Limb (tissue), 2 donors: ENCODE results near the gene TUFT1.

ENCODE experiments used
- DNase-seq, 2 donors: peaks; one replicate each; pipeline ENCODE4 v3.0.0-alpha.2; 2016; ENCODE audit errors: extremely low spot score in 2 of 2

Gene TUFT1

DNA sequence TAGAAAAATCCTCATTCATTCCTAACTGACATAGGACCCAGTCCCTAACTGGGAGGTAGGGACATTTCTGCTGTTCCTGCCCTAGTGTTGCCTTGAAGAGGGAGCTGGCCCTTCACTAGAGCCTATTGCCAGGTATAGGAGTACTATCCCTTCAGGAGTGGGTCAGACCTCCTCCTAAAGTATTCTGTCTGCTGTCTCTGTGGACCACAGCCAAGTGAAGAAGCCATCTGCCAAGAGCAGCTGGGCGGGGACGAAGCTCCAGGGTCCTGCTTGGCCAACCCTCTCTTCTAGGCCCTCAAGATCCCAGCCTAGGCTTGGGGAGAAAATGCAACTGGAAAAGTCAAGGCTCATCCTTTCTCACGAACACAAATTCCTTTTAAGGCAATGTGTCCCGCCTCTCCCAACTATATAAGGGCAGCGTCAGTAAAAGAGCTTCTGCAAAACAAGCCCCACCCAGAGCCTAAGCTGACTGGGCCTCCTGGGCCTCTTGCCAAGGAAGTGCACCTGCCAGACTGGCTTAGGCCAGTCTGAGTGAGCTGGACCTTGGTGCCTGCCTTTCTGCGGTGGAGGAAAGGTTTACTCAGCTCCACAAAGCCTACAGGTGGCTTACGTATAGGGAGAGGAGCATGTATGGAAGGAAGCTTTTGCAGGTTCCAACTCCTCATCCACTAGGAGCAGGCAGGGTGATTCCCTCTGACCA is 638 bp upstream of the TUFT1 start:
- peak; percentile 72 to 74 for DNase-seq

DNA sequence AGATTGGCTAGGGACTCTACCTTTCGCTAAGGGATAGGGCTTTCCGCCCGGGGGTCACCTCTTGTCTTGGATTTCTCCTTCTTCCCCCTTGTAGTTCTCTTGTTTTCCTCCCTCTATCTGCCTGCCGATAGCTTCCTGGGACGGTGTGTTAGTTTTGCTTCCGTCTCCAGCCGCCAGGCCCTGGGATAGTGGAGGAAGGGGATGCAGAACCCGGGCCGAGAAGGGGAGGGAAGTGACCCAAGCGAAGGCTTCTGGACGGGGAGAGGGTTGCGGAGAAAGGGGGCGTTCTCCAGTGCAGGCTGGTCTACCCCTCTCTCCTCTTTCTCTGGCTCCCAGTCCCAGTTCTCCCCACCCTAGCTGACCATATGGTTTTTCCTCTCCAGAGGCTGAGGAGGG is 871 bp downstream of the TUFT1 start:
- peak in 1 of 2 donors; percentile 46 for DNase-seq

DNA sequence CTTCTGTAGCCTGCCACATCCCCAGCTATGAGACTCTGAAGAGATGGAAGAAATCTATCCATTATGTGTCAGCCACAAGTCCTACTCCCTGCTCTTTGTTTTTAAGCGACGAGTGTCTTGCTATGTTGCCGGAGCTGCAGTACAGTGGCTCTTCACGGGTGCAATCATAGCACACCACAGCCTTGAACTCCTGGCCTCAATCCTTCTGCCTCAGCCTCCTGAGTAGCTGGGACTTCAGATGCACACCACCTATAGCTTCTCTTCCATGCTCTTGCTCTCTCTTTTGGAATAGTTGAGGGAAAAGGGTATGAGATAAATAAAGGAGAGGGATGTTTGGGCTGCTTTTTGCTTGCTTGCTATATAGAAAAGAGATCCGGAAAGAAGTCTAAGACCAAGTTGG is 1.6 kb downstream of the TUFT1 start:
- DNase-seq: no peak

DNA sequence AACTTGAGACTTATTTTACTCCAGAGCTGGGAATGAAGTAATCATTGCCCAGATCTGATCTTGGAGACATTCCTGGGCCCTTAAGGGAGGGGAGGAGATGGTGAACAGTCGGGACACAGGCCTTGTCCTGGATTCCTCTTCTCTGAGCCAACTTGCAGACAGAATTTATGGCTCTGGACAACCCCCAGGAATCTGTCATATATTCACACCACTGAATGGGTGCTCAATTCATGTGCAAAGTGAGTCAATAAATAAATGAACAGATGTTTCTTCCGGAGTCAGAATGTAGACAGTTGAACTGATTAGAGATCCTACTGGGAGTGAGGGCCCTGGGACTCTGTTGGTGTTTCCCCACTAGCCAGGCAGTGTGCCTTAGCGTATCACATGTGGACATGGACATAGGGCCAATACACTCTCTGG is 2.6 kb downstream of the TUFT1 start:
- no peak for DNase-seq

DNA sequence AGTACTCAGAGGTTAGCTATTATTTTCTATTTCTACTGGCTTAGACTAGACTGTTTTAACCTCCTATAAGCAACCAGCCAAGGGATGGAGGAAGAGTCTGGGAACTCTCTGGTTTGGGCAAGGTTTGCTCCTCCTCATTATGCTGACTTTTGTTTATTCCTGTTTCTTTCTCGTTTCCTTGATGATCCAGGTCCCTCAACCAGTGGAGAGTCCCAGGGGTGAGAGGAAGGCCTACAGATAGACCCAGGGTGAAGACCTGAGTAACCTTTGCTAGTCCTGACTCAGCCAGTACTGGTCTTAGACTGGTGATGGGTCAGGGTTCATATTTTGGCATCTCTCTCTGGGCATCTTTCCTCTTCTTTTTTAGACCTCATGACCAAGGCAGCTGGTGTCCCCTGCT is 5.4 kb downstream of the TUFT1 start:
- no peak for DNase-seq

DNA sequence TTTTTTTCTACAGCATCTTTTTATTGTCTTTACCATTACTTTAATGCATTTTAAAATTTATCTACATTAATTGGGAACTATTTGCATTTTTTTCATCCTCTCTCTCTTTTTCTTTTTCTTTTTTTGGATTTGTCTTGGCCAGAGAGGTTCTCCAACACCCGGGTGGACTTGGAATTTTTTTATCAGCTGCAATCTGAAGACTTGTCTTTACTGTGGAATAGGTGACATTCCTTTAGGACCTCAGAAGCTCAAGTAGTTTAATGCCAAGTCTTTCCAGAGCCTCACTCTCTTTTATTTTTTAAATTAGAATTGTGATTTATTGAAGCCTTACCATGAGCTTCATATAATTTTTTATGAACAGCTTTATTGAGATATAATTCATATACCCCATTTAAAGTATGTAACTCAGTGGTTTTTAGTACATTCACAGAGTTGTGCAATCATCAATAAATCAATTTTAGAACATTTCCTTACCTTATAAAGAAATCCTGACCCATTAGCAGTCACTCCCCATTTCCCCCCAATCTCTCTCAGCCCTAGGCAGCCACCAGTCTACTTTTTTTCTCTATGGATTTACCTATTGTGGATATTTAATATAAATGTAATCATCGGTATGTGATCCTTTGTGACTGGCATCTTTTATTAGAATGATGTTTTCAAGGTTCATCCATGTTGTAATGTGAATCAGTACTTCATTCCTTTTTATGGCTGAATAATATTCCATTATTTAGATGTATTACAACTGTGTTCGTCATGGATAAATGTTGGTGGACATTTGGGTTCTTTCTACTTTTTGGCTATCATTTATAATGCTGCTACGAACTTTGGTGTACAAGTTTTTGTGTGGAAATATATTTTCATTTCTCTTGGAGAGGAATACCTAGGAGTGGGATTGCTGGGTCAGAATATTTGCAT is 6.2 kb downstream of the TUFT1 start:
- DNase-seq: no peak

DNA sequence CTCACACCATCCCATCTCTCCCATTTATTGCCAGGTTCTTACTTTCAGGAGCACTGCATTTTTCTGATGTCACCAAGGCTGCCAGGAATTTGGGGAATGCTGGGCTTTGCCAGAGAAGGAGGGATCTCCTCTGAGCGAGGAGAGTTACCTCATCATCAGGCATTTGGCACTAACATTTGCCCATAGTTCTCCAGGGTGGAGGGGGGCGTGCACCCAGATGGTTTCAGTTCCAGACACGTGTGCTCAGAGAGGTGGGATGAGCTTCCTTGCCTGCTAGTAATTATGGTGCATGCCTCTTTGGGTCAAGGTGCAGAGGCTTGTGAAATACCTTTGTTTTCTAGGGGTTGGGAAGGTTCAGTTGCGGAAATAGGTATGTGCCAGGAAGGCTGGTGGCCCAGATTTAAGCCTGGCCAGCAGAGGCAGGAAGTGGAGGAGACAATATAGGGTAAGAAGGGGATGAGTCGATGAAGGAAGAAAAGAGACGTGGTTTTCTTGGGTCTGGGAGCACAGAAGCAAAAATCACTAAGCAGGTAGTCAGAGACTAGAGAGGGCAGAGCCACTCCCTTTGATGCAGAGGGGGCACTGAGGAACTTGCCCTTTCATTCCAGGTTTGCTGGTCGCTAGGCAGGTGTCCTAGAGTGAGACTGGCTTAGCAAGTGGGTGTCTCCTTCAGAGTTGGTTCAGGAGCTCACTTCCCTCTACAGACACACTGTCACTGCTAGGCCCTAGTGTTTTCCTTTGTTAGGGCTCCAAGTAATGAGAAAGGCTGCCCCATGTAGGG is 7.2 kb downstream of the TUFT1 start:
- DNase-seq: peak; percentile 59 to 70

DNA sequence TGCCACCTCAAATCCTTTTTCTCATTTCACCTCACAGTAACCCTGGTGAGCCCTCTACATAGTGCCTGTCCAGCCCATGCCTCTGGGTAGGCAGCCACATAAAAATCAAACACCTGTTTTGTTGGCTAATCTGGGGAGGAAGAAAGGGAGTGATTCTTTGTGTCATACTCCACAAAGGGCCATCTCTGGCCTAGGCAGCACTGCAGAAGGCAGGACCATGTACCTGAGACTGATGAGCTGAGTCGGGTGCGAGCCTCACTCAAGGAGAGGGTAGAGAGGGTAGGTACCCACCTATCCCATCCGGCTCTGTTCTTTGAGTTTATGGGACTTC is 7.8 kb downstream of the TUFT1 start:
- DNase-seq: no peak

DNA sequence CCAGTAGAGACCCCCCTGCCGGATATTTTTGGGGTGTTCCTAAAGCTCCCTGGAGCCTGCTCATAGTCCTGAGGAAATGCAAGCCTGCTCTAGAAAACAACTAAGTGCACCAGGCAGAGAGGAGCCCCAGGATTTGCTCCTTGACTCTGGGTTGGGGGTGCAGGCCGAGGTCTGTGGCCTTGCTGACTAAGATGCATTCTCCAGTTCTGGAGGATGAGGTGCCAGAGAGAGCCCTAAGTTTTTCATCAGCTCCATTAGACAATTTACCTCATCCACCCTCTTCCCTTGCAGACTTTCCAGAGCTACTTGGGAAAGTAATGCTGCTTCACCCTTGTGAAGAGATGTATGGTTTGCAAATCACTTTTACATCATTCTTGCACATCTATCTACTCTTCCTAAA is 9.1 kb downstream of the TUFT1 start:
- no peak for DNase-seq

DNA sequence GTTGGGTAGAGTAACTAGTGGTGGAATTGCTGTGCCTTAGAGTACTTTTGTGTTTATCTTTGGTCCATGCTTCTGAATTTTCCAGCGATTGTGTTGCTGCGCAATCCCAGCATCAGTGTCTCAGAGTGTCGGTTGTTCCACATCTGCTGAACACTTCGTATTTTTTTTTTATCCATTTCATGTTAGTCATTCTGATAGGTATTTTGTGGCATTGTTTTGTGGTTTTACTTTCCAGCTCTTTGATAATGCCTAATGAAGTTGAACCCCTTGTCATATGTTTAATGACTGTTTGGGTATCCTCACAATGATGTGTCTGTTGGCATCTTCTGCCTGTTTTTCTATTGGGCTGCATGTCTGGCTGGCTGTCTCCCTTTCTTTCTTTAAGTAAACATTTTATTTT is 13.6 kb downstream of the TUFT1 start:
- DNase-seq: no peak

DNA sequence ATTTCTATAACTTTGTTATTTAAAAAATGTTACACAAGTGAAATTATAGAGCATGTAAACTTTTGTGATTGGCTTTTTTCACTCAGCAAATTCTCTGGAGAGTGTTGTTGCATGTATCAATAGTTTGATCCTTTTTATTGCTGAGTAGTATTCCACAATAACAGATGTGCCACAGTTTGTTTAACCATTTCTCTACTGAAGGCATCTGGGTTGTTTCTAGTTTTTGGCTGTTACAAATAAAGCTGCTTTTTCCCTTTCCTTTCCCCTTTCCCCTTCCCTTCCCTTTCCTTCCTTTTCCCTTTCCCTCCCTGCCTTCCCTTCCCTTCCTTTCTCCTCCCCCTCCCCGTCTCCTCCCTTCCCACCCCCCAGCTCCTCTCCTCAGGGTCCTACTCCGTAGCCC is 15.9 kb downstream of the TUFT1 start:
- no peak for DNase-seq

DNA sequence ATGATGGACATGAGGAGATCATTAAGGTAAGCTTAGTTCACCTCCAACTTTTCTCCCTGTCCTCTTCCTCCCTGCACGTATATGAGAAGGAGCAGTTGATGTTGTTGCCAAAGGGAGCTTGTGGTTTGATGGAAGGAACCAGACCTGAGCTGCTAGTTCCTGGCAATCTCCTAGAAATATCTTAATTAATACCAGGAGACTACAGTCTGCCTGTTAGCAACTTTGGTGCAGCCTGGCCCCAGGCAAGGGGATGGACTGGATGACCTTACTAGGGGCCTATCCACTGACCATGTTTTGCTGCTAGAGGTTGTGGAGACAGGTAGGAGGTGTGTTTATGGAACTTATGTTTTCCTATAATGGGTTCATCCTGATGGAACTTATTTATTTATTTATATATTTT is 22.6 kb downstream of the TUFT1 start:
- no peak for DNase-seq

DNA sequence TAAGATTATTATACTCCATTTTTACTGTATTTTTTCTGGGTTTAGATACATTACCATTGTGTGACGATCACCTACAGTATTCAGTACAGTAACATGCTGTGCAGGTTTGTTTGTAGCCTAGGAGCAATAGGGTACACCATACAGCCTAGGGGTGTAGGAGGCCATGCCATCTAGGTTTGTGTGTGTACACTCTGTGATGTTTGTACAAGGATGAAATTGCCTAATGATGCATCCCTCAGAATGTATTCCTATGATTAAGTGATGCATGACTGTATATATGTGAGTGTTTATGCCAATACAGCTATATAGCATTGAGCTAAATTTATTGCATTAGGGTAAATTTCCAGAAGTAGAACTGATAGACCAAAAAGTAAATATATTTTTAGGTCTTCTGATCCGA is 23.3 kb downstream of the TUFT1 start:
- DNase-seq: no peak

DNA sequence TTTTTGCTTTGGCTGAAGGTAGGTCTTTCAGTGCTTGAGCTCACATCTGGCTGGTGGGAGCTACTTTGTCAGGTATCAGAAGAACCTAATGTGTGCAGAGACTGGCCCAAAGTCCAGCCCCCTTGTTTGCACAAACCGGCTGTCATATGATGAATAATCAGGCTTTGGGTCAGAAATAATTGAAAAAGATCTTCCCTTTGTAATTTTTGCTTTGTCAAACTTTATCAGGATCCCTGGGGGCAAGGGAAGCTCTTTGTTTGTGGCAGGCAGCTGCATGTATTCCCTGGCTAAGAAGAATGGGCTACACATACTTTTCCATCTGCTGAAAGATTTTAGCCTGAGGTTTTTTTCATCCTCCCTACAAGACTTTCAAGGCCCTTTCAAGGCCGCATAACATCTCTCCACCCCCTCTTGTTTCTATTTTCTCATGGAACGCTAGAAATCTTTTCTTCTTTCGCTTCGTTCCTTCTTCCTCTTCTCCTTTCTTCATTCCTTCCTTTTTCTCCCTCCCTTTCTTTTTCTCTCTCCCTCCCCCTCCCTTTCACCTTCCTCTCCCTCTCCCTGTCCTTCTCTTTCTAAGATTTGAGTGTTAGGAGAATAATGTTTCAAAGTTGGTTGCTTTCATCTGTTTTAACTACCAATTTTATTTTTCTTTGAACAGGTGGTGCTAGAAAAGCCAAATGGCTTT is 25.5 kb downstream of the TUFT1 start:
- no peak for DNase-seq

DNA sequence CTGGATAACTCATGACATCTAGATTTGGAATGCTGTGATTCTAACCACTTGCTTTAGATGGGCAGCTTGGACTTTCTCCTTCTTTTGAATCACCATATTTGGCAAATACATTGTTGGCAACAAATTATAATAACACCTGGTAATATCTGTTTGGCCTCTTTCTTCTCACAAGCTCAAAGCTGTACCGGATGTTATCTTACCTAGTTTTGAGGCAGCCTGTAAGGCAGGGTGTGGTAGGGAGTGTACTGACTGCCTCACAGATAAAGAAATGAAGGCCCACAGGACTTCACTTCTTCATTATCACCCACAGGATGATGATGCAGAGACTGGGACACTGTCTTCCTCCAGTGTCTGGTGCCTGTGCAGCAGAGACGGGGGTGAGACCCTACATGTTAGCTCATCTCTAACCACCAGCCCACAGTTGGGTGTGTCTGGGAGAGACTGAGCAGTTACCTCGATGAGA is 28.5 kb downstream of the TUFT1 start:
- DNase-seq: no peak

DNA sequence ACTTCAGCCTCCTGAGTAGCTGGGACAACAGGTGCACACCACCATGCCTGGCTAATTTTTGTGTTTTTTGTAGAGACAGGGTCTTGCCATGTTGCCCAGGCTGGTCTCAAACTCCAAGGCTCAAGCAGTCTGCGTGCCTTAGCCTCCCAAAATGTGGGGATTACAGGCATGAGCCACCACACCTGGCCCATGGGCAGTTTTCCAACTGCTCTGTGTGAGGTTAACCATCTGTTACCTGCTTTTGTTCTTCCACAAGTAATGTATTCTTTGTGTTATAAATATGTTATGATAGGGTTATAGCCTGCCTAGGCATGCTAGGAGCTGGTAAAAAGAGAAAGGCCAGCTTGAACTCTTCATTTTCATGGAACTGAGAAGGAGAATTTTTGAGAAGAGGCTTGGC is 30.7 kb downstream of the TUFT1 start:
- DNase-seq: no peak

DNA sequence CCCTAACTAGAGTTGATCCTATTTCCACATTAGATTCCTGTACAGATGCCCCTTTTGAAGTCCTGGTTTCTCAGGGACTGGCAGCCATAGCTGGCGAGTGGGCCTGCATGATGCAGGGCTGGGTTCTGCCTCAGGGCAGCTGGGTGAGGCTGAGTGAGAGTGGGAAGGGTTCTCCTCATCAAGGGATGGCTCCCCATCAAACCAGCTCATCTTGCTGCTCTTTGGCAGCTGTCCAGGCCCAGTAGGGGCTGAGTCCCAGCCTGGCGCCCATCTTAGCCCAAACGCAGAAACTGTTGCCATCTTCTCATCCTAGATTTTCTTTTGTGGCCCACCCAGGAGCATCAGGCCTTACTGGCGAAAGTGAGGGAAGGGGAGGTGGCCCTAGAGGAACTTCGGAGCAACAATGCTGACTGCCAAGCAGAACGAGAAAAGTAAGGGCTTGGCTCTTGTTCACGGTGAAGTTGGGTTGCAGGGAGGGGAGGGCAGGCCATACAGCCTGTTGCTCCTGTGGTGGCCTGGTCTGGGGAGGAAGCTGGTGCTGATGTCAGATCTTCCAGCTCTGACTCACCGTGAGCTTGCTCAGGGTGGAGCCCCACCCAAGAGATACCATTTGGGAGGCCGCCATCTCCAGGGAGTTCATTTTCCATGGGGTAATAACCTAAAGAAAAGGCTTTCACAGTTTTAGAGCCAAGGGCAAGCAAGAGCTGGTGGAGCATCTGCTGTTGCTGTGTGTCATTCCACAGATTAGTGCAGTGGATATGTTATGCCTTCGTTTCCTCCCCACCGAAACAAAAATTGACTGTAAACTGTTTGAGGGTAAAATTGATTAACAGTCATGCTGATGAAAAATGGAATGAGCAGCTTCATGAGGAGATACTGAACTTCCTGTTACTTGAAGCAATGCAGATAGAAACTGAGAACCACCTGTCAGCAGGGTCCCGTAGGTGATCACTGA is 34.7 kb downstream of the TUFT1 start:
- DNase-seq: no peak

DNA sequence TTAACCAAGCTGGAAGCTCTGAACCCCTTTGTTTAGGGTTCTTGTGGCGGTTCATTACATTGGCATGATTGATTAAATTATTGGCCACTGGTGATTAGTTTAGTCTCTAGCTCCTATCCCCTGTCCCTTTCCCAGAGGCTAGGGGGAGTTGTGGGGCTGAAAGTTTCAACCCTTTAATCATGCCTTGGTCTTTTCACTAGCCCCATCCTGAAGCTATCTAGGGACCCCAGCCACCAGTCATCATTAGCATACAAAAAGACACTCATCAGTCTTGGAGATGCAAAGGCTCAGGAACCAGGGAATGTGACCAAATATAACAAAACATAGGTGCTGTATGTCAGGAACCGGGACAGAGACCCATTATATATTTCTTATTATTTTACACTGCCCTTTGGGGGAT is 37.1 kb downstream of the TUFT1 start:
- DNase-seq: no peak

DNA sequence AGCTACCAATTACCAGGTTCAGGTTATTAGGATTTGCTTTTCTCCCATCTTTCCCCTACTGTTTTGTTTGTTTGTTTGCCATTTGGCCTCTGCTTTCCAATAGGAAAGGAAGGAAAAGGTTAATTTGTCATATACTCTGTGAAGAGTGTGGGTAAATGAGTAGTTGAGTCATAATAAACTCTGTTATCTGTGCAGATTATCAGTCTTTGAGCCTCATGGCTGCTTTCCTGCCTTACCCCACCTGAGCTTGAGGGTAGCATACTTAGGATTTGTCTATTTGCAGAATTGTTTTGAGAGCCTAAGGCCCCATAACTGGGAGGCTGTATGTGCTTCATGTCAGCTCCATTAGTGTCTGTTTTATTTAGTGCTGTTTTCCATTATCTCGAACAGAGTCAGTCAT is 38.8 kb downstream of the TUFT1 start:
- DNase-seq: no peak

DNA sequence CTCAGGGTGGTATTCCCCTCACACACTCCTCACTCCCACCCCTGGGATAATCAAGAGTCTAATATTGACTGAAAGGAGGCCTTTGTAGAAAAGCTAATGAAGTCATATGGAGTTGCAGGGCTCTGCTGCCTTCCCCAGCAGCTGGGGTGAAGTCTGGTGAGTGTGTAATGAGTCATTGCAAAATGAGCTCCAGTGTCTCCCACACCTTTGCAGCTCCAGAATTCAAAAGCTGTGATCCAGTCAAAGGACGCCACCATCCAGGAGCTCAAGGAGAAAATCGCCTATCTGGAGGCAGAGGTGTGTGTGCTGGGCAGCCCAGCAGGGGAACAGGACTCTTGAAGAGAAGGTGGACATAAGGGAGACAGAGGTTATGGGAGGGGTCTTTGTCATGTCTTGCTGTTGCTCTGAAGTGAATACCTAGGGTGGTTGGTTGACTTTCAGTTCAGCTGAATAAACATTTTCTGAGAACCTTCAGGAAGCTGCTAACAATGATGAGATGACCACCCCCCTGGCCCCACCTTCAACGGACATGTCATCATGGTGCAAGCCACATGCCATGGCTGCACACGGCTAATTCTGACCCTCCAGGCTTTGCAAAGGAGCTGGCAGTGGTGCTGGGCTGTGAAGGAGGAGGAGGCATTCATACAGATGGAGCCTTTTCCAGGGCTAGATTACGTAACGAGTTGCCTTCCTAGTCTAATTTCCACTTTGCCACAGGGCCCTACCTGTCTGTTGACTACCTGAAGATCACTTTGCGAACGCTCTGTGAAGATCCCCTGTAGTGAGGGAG is 39.5 kb downstream of the TUFT1 start:
- DNase-seq: no peak
